ENCODE measurements around the gene LARP4B.

DNA sequence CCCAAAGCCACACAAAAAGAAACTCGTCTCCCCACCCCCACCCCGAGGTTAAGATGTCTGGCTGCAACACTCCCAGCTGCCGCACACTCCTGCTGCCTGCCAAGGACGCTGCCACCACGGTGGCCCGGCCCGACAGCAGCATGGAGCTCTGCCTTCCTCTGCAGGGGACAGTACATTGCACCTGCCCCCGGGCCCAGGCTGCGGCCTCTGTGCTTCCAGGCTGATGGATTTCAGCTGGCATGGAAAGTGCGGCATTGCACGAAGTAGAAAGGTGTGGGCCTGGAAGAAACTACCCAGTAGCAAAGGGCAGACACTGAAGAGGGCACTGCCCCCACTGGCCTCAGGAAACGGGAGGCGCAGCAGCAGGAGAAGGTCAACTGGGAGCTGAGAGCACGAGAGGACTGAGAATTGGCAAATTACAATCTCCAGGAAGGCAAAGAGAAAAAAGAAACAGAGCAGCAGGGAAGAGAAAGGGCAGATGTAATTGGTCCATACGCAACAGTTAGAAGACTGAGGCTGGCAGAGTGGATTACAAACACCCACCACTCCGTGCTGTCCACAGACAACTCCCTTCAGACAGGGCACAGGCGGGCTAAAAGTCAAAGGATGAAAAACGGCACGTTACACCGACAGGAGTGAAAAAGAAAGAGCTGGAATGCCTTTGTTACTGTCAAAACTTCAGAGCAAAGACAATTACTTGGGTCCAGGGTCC lies 124.9 kb downstream of the LARP4B start:
- TF ChIP-seq EZH2 (IDR thresholded peaks at IDR 0.05; ENCODE audit: borderline replicate concordance, low read depth, low read length, severe bottlenecking) (no peak), CTCF (IDR thresholded peaks at IDR 0.05; ENCODE audit: extremely low read depth in 1 of 2, insufficient read depth in 1 of 2, low read depth in 1 of 2, low read length in 2 of 2) (no peak), POLR2A (IDR thresholded peaks at IDR 0.05; ENCODE audit: low read depth, low read length) (no peak)

Measured in endothelial cell of umbilical vein (primary cell).